GM21529 (cell line): ENCODE results near the gene AGPAT3.
"Not testable (repeated sequence)": the region's sequence is repeated elsewhere in the genome, so short reads cannot be mapped to it uniquely, and the experiment has no call there.

Experiments
- ATAC-seq: cut with Tn5 transposase; IDR thresholded peaks from one replicate; pipeline ENCODE4 v1.9.1; 2021; ENCODE audit not compliant: unreplicated experiment

The AGPAT3 gene, protein sequence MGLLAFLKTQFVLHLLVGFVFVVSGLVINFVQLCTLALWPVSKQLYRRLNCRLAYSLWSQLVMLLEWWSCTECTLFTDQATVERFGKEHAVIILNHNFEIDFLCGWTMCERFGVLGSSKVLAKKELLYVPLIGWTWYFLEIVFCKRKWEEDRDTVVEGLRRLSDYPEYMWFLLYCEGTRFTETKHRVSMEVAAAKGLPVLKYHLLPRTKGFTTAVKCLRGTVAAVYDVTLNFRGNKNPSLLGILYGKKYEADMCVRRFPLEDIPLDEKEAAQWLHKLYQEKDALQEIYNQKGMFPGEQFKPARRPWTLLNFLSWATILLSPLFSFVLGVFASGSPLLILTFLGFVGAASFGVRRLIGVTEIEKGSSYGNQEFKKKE

DNA sequence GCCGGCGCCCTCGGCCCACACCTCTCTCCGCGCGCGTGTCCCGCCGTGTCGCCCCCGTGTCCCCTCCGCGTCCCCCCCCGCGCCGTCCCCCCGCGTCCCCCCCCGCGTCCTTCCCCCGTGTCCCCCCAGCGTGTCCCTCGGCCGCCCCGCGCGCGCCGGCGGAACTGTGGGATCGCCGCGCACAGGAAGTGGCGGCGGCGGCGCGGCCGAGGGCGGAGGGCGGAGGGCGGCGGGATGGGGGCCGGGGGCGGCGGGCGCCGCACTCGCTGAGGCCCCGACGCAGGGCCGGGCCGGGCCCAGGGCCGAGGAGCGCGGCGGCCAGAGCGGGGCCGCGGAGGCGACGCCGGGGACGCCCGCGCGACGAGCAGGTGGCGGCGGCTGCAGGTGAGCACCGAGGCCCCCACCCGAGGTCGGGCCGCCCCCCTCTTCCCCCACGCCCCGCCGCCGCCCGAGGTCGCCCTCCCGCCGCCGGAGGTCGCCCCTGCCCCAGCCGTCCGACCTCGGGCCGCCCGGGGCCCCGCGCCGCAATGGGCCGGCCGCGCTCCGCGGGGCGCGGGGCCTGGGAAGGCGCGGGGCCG is at the start of gene AGPAT3:
AGPAT3 (plus strand) TSS at position 262 of the 578 bp plus-strand sequence. CDS start 94,459 bp downstream, outside the sequence.
- peak; percentile 15 for ATAC-seq

DNA sequence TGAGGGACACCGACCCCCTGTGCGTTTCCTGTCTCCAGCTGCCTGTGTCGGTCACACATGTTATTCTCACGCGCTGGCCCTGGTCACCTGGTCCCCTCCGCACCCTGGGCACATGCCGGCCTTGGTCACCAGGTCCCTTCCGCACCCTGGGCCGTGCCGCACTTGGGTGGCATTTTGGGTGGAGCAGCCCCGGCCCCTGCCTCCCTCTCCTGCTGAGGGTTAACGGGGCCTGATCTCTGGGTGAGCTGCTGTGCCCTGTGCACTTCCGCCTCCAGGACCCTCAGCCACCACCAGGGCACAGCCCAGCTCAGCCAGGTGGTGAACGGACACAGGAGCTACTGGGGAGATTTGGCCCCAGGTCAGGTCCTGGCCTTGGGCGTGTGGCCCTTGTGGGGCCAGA is 49.0 kb upstream of the AGPAT3 start:
- no peak for ATAC-seq

DNA sequence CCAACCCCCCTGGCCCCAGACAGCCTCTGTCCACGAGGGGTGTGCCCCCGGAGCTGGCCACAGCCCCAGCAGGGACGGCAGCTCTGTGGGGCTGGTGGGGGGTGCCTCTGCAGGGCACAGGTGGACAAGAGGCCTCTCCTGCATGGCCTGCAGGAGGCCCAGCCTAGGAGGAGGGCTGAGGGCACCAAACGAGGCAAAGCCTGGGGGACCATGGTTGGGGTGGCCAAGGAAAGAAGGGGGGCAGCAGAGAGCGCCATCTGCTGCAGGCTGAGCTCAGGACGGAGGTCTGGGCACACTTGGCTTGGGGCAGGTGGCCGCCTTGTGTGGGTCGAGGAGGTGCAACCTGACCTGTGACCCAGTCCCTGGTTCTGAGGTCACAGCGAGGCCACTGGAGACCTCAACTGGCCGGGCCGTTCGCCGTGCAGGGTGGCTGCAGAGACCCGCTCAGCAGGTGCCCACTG is 48.4 kb upstream of the AGPAT3 start:
- ATAC-seq: no peak

DNA sequence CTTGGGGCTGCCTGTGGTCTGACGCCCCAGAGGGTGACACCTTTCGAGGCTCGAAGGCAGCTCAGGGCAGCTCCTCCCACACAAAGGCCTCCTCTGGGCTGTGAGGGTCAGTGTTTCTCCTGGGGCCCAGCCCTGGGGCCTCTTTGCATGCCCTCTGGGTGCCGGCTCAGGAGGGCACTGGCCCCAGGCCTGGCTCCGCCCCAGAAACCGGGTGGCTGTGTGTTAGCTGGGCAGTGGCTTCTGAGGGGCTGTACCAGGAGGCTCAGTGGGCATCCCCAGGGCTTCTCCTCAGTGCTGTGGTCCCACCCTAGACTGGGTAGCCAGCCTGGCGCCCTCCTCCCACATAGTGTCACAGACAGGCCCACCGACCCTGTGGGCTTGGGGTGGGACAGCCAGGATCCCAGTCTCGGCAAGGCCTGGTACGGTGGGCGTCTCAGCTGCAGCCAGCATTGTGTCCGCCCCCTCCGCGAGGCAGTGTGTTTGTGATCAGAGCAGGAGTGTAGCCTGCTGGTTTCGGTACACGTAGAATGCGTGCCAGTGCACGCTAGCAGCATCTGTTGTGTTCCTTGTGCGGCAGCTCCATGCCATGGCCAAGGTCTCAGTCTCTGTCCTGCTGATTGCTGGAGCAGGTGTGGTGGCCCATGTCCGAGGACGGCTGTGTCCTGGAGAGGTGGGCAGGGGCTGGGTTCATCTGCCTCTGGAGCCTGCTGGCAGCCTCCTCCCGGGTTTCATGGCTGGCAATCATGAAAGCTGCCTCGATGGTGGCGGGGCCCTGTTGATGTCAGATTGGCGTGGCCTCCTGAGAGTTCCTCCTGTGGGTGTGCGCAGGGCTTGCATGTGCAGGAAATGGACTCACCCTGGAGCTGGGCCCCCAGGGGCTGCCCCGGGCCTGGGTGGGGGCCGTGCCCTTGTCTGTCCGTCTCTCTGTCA is 47.6 kb upstream of the AGPAT3 start:
- no peak for ATAC-seq

DNA sequence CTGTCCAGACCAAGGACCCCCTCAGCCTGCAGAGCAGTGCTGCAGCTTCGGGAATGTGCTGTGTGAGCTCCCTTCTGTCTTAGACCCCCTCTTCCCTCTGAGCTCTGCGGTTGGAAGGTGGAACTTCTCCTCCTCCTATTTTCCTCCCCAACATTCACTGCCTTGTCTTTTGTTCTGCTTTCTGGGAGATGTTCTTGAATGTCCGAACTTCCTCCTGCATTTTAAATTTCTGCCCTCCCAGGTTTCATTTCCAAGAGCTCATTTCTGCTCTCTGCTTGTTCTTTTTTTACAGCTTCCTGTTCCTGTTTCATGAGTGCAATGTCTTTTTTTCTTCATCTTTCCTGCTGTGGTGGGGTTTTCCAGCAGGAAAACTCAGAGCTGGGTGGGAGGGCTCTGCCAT is 46.3 kb upstream of the AGPAT3 start:
- ATAC-seq: no peak

DNA sequence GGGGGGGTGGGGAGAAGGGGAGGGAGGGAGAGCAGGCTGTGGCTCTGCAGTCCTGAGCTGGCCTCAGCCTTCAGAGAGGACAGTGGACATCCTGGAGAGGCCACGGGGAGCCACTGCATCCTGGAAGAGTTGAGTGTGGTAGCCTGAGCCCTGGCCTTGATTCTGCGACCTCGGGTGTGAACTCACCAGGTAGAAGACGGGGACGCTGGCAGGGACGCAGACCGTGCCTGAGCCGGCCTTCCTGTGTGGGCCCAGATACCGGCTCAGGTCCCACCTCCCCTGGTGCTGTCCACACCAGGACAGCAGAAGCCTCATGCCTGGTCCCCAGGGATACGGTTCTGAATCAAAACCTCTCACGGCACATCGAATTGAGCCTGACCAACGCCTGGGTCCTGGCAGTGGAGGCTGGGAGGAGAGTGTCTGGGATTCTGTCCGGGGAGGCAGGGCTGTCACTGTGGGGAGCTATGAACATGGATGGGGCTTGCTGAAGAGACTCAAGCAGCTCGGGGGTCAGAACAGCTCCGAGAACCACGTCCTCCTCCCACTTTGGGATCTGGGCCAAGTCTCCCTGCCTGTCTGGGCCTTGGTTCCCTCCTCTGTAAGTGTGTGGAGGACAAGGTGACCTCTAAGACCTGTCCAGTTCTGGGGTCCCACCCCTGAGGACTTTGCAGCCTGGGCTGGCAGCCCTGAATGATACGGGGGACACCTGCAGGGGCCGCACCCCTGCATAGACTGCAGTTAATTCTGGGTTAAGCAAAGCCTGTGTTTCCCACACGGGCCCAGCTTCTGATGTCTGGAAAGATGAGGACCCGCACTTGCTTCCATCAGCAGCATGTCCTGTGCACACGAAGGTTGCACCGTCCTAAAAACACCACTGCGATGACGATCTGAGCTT is 45.3 kb upstream of the AGPAT3 start:
- no peak for ATAC-seq

DNA sequence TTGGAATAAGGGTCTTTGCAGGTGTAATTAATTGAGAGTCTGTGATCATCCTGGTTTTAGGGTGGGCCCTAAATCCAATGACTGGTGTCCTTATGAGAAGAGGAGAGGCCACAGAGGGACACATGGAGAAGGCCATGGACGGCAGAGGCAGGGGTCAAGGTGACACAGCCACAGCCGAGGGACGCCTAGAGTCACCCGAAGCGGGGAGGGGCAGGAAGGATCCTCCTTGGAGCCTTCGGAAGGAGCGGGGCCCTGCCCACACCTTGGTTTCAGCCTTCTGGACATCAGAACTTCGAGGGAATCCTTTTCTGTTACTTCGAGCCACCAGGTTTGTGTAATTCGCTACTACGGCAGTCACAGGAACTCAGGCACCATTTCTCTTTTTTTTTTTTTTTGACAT is 44.6 kb upstream of the AGPAT3 start:
- ATAC-seq: no peak

DNA sequence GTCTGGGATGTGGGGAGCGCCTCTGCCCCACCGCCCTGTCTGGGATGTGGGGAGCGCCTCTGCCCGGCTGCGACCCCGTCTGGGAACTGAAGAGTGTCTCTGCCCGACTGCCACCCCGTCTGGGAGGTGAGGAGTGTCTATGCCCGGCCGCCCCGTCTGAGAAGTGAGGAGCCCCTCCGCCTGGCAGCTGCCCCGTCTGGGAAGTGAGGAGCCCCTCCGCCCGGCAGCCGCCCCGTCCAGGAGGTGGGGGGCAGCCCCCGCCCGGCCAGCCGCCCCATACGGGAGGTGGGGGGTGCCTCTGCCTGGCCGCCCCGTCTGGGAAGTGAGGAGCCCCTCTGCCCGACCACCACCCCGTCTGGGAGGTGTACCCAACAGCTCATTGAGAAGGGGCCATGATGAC is 42.9 kb upstream of the AGPAT3 start:
- ATAC-seq: not testable (repeated sequence)

DNA sequence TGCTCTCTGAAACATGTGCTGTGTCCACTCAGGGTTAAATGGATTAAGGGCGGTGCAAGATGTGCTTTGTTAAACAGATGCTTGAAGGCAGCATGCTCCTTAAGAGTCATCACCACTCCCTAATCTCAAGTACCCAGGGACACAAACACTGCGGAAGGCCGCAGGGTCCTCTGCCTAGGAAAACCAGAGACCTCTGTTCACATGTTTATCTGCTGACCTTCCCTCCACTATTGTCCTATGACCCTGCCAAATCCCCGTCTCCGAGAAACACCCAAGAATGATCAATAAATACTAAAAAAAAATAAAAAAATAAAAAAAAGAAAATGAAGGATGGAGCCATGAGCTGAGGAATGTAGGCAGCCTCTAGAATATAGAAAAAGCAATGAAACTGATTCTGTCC is 42.3 kb upstream of the AGPAT3 start:
- ATAC-seq: not testable (repeated sequence)

DNA sequence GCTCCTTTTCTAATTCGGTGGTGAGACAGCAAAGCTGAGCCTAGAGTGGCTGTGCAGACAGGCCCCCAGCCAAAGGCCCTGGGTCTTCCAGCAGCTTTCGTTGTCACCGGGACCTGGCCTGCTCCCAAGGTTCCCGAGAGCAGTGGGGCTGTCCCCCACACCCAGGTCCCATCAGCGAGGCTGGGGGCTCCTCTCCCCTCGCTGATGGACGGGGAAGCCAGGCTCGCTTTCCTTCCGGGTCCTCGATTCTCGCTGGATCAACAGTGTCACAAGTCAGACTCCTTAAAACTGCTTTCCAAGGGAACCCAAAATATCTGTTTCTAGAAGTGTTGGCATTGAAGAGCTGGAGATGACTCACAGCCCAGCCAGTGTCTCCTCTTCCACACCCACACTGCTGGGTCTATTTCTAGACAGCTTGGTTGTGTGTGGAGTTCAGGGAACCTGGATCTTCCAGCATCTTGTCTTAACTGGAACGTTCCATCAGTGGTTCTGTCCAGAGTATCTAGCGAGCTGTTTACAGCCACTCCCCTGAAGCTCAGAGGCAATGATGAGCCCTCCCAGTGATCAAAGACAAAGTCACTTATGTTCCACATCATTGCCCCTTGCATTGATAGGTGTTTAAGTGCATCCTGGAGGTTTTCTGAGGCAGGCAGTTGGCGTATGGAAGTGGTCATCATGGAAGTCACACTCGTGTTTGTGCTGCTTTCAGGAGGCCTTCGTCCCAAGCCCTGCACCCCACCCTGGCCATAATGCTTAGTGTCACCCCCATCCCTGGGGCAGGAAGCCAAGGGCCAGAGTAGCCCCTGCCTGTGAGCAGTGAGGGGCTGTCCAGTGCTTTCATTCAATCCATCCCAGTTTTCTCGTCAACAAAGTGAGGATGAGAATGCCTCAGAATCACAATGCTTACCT is 40.4 kb upstream of the AGPAT3 start:
- no peak for ATAC-seq

DNA sequence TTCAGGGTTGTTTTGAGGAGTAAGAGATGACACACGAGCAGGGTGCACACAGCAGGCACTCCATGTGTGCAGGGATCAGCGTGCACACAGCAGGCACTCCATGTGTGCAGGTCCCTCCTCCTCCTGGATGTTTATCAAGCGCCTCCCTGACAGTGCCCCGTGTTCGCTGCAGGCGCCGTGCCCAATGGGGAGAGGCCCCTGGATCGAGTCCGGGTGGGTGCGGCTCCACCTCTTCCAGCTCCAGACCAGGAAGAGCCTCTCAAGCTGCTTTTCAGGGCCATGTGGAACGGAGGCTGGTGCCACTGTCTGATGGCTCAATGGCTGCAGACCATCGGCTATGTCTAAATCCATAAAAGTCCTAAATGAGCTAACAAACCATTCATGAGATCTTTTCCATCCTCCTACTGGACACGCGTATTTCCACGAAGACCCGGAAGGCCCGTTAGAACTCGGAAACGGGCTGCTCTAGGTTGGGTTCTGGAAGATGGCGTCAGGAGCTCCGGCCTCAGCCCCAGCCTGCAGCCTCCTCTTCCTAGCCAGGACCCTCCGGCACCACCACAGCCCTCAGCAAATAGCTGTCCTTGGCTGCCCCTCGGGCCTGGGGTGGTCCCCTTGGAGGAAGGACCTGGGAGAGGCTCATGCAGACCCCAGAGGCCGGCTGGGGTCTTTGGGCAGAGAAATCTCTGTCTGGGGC is 39.6 kb upstream of the AGPAT3 start:
- no peak for ATAC-seq

DNA sequence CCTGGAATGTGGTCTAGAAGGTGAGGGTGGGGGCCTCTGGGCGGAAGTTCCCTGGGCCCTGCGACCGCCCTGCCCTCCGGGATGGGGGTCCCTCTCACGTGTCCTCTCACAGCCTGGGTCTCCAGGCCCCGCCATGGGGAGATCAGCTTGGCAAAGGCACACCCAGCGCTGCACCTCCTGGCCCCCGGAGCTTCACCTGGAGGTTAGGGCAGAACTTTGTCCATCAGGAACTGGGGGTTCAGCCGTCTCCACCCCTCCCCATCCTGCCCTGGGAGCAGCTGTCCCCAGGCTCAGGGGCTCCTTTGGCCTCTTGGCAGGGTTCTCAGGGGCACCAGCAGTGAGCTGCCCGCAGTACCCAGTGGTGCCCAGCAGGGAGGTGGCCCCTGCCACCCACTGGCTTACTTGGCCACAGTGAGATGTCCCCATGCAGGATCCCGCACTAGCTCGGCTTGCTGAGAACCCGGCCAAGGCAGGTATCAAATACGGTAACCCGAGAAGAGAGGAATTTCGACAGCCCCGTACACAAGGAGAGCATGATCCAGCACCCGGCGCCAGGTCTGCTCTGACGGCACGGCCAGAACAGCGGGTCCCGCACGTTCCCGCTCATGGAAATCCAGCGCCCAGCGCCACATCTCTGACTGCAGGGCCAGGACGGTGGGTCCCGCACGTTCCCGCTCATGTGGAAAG is 38.9 kb upstream of the AGPAT3 start:
- ATAC-seq: no peak

DNA sequence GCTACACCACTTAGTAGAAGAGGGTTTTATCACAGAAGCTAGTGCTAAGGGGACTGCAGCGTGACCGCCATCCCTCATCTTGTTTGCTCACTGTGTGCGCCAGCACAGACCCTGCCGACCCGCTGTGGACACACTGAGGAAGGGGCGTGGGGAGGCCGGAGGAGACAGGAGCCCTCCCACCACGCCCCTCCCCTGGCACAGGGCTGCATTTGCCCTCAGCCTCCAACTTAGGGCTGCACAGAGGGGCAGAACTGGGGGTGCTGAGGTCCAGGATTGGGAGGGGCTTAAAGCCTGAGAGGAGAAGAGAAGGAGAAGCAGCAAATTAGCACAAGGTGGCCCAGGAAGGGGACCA is 38.4 kb upstream of the AGPAT3 start:
- no peak for ATAC-seq

DNA sequence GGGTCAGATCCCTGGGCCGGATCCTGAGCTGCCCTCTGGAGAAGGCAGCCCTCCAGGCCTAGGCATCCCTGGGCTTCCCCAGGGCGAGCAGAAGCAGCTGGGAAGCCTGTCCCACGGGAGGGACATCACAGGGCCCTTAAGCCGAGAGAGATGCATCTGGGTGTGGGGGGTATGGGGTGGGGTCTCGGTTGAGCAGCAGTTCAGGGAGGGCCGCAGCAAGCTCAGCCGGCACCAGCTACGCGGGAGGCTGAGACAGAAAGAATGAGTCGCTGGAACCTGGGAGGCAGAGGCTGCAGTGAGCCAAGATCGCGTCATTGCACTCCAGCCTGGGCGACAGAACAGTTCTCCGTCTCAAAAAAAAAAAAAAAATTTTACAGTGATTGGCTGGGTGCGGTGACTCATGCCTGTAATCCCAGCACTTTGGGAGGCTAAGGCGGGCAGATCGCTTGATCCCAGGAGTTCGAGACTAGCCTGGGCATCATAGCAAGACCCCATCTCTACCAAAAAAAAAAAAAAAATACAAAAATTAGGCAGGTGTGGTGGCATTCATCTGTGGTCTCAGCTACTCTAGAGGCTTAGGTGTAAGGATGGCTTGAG is 37.9 kb upstream of the AGPAT3 start:
- no peak for ATAC-seq

DNA sequence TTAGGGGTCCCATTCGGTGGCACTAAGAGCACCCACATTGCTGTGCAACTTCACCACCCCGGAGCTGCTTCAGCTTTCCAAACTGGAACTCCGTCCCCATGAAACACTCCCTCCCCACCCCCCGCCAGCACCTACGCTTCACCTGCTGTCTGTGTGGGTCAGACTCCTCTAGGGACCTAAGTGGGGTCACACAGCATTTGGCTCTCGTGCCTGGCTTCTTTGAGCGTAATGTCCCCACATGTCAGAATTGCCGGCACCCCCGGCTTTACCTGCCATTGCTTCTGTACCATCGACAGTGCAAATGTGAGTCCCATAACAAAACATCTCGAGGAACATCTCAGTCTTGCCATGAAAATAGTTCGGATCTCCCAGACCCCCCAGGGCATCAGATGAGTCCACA is 35.9 kb upstream of the AGPAT3 start:
- no peak for ATAC-seq

DNA sequence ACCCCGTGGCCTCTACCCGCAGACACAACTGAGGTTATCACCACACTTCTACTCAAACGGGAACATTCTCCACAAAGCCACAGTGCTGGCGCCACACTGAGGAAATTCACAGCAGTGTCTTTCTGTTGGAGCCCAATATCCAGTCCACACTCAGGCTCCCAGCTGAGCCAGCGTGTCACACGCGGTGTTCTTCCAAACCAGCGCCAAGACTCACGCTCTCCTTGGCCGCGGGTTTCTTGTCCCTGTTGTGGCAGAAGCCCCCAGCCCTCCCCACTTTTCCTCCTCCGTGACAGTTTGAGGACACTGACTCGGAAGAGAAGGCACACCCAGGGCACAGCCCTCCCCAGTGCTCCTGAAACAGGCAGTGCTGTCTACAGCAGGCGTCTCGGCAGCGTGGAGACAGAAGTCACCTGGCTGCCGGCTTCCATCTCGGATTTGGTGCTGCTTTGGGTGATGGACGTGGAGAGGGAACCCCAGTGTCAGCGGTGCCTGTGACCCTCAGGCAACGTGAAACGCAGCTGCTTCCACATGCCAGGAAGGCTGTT is 35.4 kb upstream of the AGPAT3 start:
- ATAC-seq: no peak

DNA sequence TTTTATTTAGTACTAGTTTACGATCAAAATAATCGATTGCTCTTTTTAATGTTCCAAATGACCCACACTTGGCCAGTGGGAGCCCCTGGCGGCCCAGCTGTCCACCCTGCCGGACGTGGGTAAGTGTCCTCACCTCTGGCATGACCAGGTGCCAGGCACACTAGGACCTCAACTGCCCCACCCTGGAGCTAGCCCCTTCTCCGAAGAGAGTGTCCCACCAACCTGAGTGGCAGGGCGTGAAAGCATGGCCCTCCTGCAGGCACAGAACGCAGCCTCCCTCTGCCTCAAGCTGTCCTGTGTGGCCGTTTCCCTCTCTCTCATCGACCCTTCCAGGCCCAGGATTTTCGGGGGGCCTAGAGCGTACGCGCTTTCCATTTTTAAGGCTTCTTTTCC is 32.9 kb upstream of the AGPAT3 start:
- no peak for ATAC-seq

DNA sequence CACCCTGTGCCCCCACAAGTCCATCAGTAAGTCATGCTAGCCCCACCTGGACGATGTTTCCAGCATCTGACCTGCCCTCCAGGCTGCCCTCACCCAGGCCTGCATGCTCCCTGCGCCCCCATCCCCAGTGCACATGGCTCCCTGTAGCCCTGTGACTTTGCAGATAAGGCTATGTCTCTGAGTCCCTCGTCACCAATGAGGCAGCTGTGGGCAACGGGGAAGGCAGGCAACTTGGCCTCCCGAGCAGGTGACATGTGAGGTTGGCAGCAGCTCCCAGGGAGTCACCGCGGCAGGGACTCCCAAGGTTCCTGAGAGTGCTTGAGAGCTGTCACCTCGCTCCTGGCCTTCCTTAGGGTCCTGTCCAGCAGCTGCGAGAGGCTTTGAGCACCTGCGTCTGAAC is 32.4 kb upstream of the AGPAT3 start:
- ATAC-seq: no peak
